Esophagus muscularis mucosa (tissue), 3 donors: ENCODE measurements around the gene THBS1.

Experiments
- CTCF ChIP-seq, 3 experiments: fragments of 200-600 bp in 2 of 3; fragments of 450-650 bp in 1 of 3; sonication (generic) in 2 of 3; IDR thresholded peaks; one replicate each; pipeline ENCODE4 v1.5.1; 2017 to 2019; ENCODE audit warnings: antibody characterized with exemption in 3 of 3, mild to moderate bottlenecking in 2 of 3, moderate library complexity in 1 of 3
- POLR2A ChIP-seq: fragments of 450-650 bp; IDR thresholded peaks from one replicate; pipeline ENCODE4 v1.6.1; 2017; ENCODE audit warnings: antibody characterized with exemption, moderate library complexity, mild to moderate bottlenecking, low read depth

- no peak for TF ChIP-seq CTCF (IDR thresholded peaks at IDR 0.05)
- TF ChIP-seq POLR2A, result no peak
Measured at GRCh38 chr15:39558421-39558820, 22.5 kb upstream of the THBS1 start.
